Stimulated activated memory B cell treated with anti-CD40 and anti-IgM and Interleukin-4, amounts not matched to agents 10 μg/mL and 1 μg/mL and 100 μg/mL, for 72 hours (primary cell): ENCODE results near the gene ITGA2B.
"Not testable (repeated sequence)": the region's sequence is repeated elsewhere in the genome, so short reads cannot be mapped to it uniquely, and the experiment has no call there.

ENCODE experiments used
- ATAC-seq: fragments of 150-1000 bp; cut with Tn5 transposase; 2 replicates; pipeline ENCODE4 v1.10.0; 2021
- H3K27ac Mint-ChIP-seq: one replicate; pipeline ENCODE4 v1.8.0; 2022; ENCODE audit warnings: mild to moderate bottlenecking, mixed read lengths
- H3K27me3 Mint-ChIP-seq: one replicate; pipeline ENCODE4 v1.8.0; 2022; ENCODE audit warnings: mixed read lengths
- H3K36me3 Mint-ChIP-seq: one replicate; pipeline ENCODE4 v1.8.0; 2022; ENCODE audit warnings: mixed read lengths
- H3K4me1 Mint-ChIP-seq: one replicate; pipeline ENCODE4 v1.8.0; 2022; ENCODE audit warnings: mixed read lengths
- H3K4me3 Mint-ChIP-seq: one replicate; pipeline ENCODE4 v1.8.0; 2022; ENCODE audit warnings: mild to moderate bottlenecking, moderate library complexity, mixed read lengths
- H3K9me3 Mint-ChIP-seq: one replicate; pipeline ENCODE4 v1.8.0; 2022; ENCODE audit warnings: mixed read lengths

The ITGA2B gene

DNA sequence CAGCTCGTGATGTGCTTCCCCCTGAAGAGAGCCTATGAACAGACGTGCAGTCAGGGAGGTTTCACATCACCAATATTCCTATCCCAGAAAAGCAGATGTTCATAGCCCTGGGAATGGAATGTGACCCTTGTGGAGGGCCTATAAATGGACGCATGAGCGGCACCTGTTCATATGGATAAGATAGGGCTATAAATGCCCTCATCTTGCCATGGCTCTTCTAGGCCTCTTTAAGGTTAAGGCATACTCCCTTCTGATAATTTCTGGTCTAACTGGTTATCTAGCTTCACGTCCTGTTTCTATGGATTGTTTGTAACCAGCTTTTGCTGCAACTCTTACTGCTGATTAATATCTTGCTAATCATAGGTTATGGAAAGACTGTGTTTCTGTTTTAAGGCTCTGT, 48.9 kb downstream of the ITGA2B start:
- not testable (repeated sequence) for H3K27ac Mint-ChIP-seq, H3K9me3 Mint-ChIP-seq, H3K27me3 Mint-ChIP-seq, ATAC-seq, H3K4me3 Mint-ChIP-seq, H3K36me3 Mint-ChIP-seq
- peaks cover 17% of the 10 kb centered on the region for H3K4me1 Mint-ChIP-seq

DNA sequence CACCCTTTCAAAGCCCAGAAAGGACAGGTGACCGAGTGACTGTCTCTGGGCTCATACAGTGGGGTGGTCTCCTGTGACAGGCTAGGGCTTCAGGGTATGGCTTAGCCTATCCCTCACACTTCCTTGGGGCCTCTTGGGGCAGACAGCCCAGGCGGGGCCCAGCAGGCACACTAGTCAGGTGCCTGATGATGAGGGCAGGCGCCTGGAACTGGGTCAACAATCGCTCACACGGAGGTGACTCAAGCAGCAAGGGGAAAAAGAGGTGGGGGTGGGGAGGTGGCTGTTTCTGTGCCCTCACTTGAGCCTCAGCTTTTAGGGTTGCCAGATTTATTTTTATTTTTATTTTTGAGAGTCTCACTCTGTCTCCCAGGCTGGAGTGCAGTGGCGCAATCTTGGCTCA, 50.7 kb downstream of the ITGA2B start:
- H3K36me3 Mint-ChIP-seq: no peaks in the 10 kb centered on the region
- peak overlapping the region; percentile 68 for H3K27ac Mint-ChIP-seq
- no peaks in the 10 kb centered on the region for H3K27me3 Mint-ChIP-seq
- H3K4me1 Mint-ChIP-seq: peaks cover 22% of the 10 kb centered on the region
- H3K9me3 Mint-ChIP-seq: no peaks in the 10 kb centered on the region
- no peak overlapping the region for H3K4me3 Mint-ChIP-seq
- no peak for ATAC-seq

DNA sequence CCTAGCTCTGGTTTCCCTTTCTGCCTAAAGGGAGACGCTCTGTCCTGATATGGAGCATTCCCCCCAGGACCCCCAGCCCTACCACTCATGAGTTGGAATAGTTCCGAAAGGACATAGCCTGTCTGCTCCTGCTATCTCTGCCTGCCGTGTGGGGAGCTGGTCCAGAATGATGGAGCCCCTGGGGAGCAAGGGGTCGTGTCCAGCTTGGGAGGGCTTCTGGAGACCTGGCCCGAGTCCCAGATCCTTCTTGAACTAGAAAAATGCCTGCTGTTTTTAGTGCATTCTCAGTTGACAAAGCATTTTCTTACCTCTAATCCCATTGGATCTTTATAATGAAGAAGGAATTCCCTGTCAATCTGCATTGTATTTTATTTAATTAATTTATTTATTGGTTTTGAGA, 53.5 kb downstream of the ITGA2B start:
- H3K36me3 Mint-ChIP-seq: no peaks in the 10 kb centered on the region

DNA sequence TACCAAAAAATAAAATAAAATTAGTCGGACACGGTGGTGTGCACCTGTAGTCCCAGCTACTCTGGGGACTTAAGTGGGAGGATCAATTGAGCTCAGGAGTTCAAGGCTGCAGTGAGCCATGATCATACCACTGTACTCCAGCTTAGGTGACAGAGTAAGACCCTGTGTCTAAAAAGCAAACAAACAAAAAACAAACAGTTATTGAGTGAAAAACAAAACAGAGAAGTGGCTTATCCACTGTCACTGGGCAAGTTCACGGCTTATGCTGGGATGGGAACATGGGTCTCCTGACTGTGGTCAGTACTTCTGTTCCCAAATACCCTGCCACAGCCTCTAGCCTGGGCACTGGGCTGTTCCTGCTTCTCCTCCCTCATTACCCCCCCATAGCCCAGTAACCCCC, 53.9 kb downstream of the ITGA2B start:
- H3K4me3 Mint-ChIP-seq: no peak overlapping the region
- ATAC-seq: no peak
- H3K27ac Mint-ChIP-seq: no peak overlapping the region
- no peaks in the 10 kb centered on the region for H3K9me3 Mint-ChIP-seq
- no peaks in the 10 kb centered on the region for H3K36me3 Mint-ChIP-seq
- H3K27me3 Mint-ChIP-seq: no peaks in the 10 kb centered on the region
- H3K4me1 Mint-ChIP-seq: peaks cover 30% of the 10 kb centered on the region

More for the DNA sequence above, 53.5 kb downstream of the ITGA2B start:
- H3K4me1 Mint-ChIP-seq: peaks cover 30% of the 10 kb centered on the region
- H3K27ac Mint-ChIP-seq: no peak overlapping the region
- ATAC-seq: no peak
- no peaks in the 10 kb centered on the region for H3K9me3 Mint-ChIP-seq
- H3K4me3 Mint-ChIP-seq: no peak overlapping the region
- H3K27me3 Mint-ChIP-seq: no peaks in the 10 kb centered on the region

DNA sequence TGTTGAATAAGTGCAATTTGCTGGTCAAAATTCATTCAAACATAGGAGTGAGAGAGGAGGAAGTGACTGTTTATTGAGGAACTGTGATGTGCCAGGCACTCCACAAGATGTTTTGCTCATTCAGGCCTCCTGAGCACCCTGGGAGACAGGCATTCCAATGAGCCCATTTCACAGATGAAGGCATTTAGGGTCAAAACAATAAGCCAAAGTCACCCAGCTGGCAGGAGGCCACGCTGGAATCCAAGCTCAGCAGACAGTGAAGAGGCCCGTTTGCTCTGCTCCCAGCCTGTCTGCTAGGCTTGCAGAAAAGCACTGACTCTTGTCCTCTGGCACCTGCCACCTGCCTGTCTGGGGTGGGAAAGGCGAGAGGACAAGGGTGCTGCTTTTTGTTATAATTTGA, 54.7 kb downstream of the ITGA2B start:
- Mint-ChIP-seq H3K36me3 (no peaks in the 10 kb centered on the region), H3K9me3 (no peaks in the 10 kb centered on the region), H3K4me3 (no peak overlapping the region), H3K27me3 (no peaks in the 10 kb centered on the region), H3K27ac (peak overlapping the region; percentile 40), H3K4me1 (peaks cover 30% of the 10 kb centered on the region)
- no peak for ATAC-seq

DNA sequence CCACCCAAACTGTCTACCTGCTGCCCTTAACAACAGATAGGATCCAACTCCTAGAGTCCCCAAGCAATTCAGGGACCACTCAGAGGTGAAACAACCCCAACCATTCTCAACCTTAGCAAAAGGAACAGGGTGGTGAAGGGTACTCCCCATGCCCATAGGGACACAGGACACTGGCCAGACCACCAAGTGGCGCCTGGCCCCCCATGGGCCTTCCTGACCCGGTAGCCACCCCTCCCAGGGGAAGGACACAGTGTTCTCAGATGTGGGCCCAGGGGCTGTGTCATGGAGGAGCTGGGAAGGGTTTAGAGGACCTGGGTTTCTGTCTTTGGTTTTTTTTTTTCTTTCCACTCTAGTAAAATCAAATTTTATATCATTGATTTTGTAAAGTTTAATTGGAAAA, 55.1 kb downstream of the ITGA2B start:
- Mint-ChIP-seq H3K4me1 (peaks cover 30% of the 10 kb centered on the region), H3K36me3 (no peaks in the 10 kb centered on the region), H3K9me3 (no peaks in the 10 kb centered on the region), H3K27me3 (no peaks in the 10 kb centered on the region), H3K4me3 (no peak overlapping the region), H3K27ac (peak overlapping the region; percentile 40)
- no peak for ATAC-seq

GRCh38 chr17:44333371-44333770, 56.1 kb downstream of the ITGA2B start:
- Mint-ChIP-seq H3K4me1 (peaks cover 26% of the 10 kb centered on the region), H3K4me3 (no peak overlapping the region), H3K27ac (no peak overlapping the region), H3K36me3 (no peaks in the 10 kb centered on the region), H3K9me3 (no peaks in the 10 kb centered on the region), H3K27me3 (no peaks in the 10 kb centered on the region)
- ATAC-seq: no peak

DNA sequence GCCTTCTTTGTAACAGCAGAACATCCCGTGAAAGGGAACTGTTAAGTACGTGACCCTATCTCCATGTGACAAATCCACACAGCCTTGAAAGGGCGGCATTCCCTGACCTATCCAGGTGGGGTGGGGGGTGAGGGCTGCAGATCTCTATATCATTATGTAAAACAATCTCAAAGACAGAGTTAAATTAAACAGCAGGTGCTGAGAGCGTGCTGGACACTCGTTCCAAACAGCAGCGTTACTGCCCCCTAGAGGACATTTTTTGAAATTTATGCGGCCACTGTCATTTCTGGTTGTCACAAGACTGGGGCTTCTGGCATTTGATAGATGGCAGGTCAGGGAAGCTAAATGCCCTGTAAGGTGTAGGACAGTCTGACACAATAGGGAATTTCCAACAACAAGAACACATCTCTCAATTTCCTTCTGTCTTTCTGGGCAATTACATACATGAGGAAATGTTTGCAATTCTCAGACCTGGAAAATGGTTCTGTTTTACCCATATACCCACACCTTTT, 58.1 kb downstream of the ITGA2B start:
- peak; percentile 42 for ATAC-seq
- H3K4me3 Mint-ChIP-seq: no peak overlapping the region
- no peaks in the 10 kb centered on the region for H3K9me3 Mint-ChIP-seq
- no peaks in the 10 kb centered on the region for H3K36me3 Mint-ChIP-seq
- no peaks in the 10 kb centered on the region for H3K27me3 Mint-ChIP-seq
- peaks cover 30% of the 10 kb centered on the region for H3K4me1 Mint-ChIP-seq
- peak overlapping the region; percentile 30 for H3K27ac Mint-ChIP-seq

GRCh38 chr17:44330263-44330662, 59.2 kb downstream of the ITGA2B start:
- not testable (repeated sequence) for H3K27ac Mint-ChIP-seq, H3K36me3 Mint-ChIP-seq, H3K27me3 Mint-ChIP-seq, H3K4me3 Mint-ChIP-seq, H3K9me3 Mint-ChIP-seq, ATAC-seq
- peaks cover 34% of the 10 kb centered on the region for H3K4me1 Mint-ChIP-seq

- H3K36me3 Mint-ChIP-seq, ATAC-seq, H3K4me3 Mint-ChIP-seq, H3K27me3 Mint-ChIP-seq, H3K27ac Mint-ChIP-seq, H3K9me3 Mint-ChIP-seq: not testable (repeated sequence)
- H3K4me1 Mint-ChIP-seq: peaks cover 30% of the 10 kb centered on the region
These were observed 59.9 kb downstream of the ITGA2B start for GRCh38 chr17:44329516-44329915.

GRCh38 chr17:44327715-44328449, 61.6 kb downstream of the ITGA2B start:
- peak overlapping the region; percentile 98 for H3K27ac Mint-ChIP-seq

DNA sequence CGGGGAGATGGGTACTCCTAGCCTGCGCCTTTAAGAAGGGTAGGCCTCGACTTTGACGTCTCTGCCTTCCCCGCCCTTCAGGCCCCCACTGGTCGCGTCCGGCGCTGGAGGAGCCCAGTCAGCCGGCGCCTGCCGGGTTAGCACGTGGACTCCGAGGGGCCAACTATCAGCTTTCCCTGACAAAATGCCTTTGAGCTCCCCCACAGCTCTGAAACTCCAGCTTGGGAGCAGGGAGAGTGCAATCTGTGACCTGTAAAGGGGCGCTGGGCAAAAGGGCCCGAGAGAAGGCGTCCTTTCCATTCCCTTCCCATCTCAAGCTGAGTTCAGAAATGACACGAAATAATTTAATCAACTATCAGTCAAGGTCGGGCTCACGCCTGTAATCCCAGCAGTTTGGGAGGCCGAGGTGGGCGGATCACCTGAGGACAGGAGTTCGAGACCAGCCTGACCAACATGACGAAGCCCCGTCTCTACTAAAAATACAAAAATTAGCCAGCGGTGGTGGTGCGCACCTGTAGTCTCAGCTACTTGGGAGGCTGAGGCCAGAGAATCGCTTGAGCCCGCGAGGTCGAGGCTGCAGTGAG, 62.5 kb downstream of the ITGA2B start:
- peak overlapping the region; percentile 64 for H3K4me3 Mint-ChIP-seq
- no peaks in the 10 kb centered on the region for H3K9me3 Mint-ChIP-seq
- H3K4me1 Mint-ChIP-seq: peaks cover 49% of the 10 kb centered on the region
- peak overlapping the region; percentile 98 for H3K27ac Mint-ChIP-seq
- H3K36me3 Mint-ChIP-seq: peaks cover 6% of the 10 kb centered on the region
- peak; percentile 85 for ATAC-seq
- no peaks in the 10 kb centered on the region for H3K27me3 Mint-ChIP-seq

More at GRCh38 chr17:44327715-44328449, 61.6 kb downstream of the ITGA2B start:
- Mint-ChIP-seq H3K27me3 (no peaks in the 10 kb centered on the region), H3K9me3 (no peaks in the 10 kb centered on the region), H3K4me1 (peaks cover 39% of the 10 kb centered on the region), H3K4me3 (no peak overlapping the region), H3K36me3 (no peaks in the 10 kb centered on the region)
- ATAC-seq: no peak

GRCh38 chr17:44324571-44325275, 64.7 kb downstream of the ITGA2B start, which contains the start of gene SLC25A39:
SLC25A39 (minus strand) TSS chr17:44324823; CDS start chr17:44323562, 1,261 bp downstream.
- peak within 1 kb of the TSS; percentile 97 for H3K4me3 Mint-ChIP-seq
- no peaks in the 10 kb centered on the region for H3K27me3 Mint-ChIP-seq
- H3K27ac Mint-ChIP-seq: peak within 1 kb of the TSS; percentile 98
- H3K4me1 Mint-ChIP-seq: peaks cover 51% of the 10 kb centered on the region
- peak; percentile 88 for ATAC-seq
- no peaks in the 10 kb centered on the region for H3K9me3 Mint-ChIP-seq
- peaks cover 24% of the 10 kb centered on the region for H3K36me3 Mint-ChIP-seq

DNA sequence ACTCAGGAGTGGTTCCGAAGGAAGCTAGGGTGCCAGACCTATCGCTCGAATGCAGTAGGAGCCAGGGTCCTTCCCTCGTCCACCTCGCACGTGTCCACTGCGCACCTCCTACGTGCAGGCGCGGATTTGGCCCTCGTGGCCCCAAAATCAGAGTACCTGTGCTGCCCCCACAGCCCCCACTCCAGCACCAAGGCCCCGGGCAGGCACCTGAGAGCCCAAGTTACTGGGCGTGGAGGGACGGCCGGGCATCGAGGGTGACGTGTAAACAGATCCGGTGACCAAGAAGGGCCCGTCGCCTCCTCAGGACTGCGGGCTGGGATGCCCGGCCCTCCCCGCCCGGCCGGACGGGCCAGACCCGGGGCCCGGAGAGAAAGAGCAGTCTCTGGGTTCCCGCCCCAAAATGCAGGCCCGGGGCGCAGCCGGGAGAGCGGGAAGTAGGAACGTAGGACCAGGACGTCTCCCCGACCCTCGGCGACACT, 65.3 kb downstream of the ITGA2B start:
- no peak overlapping the region for H3K27ac Mint-ChIP-seq
- H3K4me1 Mint-ChIP-seq: peaks cover 51% of the 10 kb centered on the region
- H3K4me3 Mint-ChIP-seq: peak overlapping the region; percentile 97
- no peaks in the 10 kb centered on the region for H3K9me3 Mint-ChIP-seq
- ATAC-seq: peak; percentile 0
- H3K36me3 Mint-ChIP-seq: peaks cover 30% of the 10 kb centered on the region
- no peaks in the 10 kb centered on the region for H3K27me3 Mint-ChIP-seq

- Mint-ChIP-seq H3K27ac (no peak overlapping the region), H3K4me1 (peaks cover 51% of the 10 kb centered on the region), H3K9me3 (no peaks in the 10 kb centered on the region), H3K36me3 (peaks cover 35% of the 10 kb centered on the region), H3K27me3 (peaks cover 3% of the 10 kb centered on the region), H3K4me3 (peak overlapping the region; percentile 97)
- ATAC-seq: no peak
These were observed 65.9 kb downstream of the ITGA2B start for GRCh38 chr17:44323359-44324091.
